ENCODE results near the gene HMGB2. TPM values are rescaled to one million over a fixed set of nuclear protein-coding genes. Genes with fewer than 3 reads are reported as not detected.

The HMGB2 gene
- total and polyA plus RNA-seq, 12 donors: 7.5 to 83.1 (median 24.7) TPM

DNA sequence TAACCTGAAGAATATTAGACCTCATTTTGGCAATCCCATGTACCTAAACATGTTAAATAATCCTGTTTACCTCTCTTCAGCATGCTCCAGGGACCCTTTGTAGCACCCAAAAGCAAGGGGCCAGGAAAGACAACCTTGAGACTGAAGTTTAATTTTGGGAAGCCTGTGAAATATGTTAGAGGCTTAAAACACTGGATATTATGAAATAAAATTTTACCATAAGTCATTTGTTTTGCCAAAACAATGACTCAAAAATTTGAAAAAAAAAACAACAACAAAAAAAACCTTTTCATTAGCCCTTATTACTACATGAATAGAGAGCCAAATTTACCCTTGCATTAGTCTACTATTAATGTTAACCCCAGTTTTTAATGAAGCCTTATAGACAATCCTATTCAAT is 49.7 kb downstream of the HMGB2 start:
- Histone ChIP-seq H3K27ac (no peak overlapping the region), H3K27me3 (no peaks in the 10 kb centered on the region), H3K36me3 (replicated peaks in 1 of 2) (no peaks in the 10 kb centered on the region), H3K4me1 (replicated peaks in 1 of 2) (no peaks in the 10 kb centered on the region), H3K9me3 (replicated peaks in 1 of 3) (peaks cover 0 to 16% (median 0%) of the 10 kb centered on the region in 3 donors), H3K4me3 (no peak overlapping the region)
- intact Hi-C loops (cut with DNase I): no loop called here
- TF ChIP-seq POLR2A (IDR thresholded peaks at IDR 0.05): no peak
- TF ChIP-seq, protein P1, sequence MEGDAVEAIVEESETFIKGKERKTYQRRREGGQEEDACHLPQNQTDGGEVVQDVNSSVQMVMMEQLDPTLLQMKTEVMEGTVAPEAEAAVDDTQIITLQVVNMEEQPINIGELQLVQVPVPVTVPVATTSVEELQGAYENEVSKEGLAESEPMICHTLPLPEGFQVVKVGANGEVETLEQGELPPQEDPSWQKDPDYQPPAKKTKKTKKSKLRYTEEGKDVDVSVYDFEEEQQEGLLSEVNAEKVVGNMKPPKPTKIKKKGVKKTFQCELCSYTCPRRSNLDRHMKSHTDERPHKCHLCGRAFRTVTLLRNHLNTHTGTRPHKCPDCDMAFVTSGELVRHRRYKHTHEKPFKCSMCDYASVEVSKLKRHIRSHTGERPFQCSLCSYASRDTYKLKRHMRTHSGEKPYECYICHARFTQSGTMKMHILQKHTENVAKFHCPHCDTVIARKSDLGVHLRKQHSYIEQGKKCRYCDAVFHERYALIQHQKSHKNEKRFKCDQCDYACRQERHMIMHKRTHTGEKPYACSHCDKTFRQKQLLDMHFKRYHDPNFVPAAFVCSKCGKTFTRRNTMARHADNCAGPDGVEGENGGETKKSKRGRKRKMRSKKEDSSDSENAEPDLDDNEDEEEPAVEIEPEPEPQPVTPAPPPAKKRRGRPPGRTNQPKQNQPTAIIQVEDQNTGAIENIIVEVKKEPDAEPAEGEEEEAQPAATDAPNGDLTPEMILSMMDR (IDR thresholded peaks at IDR 0.05): no peak
- DNase-seq: no peak

DNA sequence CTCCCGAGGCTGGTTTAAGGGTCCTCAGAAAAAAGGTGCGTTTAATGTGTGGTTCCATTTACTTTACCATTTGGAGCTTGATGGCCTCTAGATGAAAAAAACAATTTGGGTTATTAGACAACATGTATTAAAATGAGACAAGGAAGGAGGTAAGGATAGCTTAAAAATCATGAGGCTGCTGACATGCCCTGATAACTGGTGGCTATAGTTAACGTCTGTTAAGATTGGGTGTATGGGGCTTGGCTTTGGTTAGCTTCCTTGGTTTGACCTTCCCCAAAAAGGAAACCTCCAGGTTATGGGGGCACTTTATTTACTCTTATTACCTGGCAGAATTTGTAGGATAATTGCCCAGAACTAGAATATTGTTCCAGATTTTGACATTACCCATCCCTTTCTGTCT is 51.5 kb downstream of the HMGB2 start:
- no peak overlapping the region for H3K4me3 ChIP-seq
- DNase-seq: no peak
- intact Hi-C loops (cut with DNase I): no loop called here
- WGBS, 4 donors: 92 to 95% (median 93%) methylated on average over 3 of the region's 3 CpGs
- peaks cover 0 to 16% (median 0%) of the 10 kb centered on the region in 3 donors for H3K9me3 ChIP-seq (replicated peaks in 1 of 3)
- no peaks in the 10 kb centered on the region for H3K27me3 ChIP-seq
- no peaks in the 10 kb centered on the region for H3K4me1 ChIP-seq (replicated peaks in 1 of 2)
- H3K36me3 ChIP-seq (replicated peaks in 1 of 2): no peaks in the 10 kb centered on the region
- TF ChIP-seq POLR2A (IDR thresholded peaks at IDR 0.05): no peak
- TF ChIP-seq, protein P1 (IDR thresholded peaks at IDR 0.05): no peak
- no peak overlapping the region for H3K27ac ChIP-seq

DNA sequence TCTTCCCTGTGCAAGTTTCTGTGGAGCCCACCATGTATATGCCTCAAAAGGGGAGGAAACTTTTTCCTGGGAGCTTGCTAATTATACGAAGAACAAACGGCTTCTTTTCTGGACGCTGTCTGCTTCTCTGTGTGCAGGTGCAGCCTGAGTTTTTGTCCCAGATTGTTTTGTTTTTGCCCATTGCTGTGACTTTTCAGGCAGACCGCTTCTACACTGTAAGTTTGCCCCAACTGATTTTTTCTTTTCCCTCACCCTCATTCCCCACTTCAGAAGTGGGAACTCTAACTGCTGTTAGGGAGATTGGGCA is 51.9 kb downstream of the HMGB2 start:
- DNase-seq: no peak
- intact Hi-C loops (cut with DNase I): no loop called here
- Histone ChIP-seq H3K4me1 (replicated peaks in 1 of 2) (no peaks in the 10 kb centered on the region), H3K27me3 (no peaks in the 10 kb centered on the region), H3K9me3 (replicated peaks in 1 of 3) (peaks cover 0 to 16% (median 0%) of the 10 kb centered on the region in 3 donors), H3K4me3 (no peak overlapping the region), H3K36me3 (replicated peaks in 1 of 2) (no peaks in the 10 kb centered on the region), H3K27ac (no peak overlapping the region)
- TF ChIP-seq POLR2A (IDR thresholded peaks at IDR 0.05): no peak
- TF ChIP-seq, protein P1 (IDR thresholded peaks at IDR 0.05): no peak
- 80 to 96% (median 87%) methylated on average over 4 of the region's 4 CpGs for WGBS, 4 donors

DNA sequence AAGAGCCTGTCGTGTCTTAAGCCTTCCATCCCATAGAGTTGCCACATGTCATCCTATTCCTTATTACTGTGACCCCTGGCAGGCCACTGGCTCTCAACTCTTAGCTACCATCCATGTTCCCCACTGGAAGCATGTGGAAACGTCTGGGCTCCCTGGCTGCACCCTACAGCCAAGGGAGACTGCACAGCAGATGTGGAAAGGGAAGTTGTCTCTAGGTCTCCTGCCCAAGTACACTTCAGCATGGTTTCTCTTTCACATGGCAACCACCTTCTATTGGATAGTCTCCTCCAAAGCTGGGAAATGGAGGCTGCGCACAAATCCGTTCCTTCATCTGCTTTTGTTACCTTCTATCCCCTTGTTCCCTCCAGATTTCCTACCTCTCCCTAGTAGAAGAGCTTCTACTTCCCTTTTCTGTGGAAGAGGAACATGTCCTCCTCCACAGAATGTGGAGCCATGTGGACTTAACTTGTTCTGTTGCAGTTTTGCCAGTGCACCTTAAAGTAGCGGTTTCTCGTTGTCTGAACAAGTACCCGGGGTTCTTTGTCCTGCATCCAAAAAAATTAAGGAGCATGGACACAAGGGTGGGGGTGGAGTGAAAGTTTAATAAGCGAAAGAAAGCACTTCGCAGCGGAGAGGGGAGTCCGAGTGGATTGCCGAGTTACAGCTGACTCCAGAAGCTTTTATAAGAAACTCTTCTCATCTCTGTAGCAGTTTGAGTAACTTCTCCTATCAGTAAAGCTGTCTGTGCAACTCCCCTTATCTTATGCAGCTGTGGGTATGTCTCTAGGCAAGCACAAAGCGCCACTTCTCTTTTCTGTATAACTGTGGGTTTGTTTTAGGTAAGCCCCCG is 52.5 kb downstream of the HMGB2 start:
- H3K36me3 ChIP-seq (replicated peaks in 1 of 2): no peaks in the 10 kb centered on the region
- H3K27ac ChIP-seq: no peak overlapping the region
- no peak for DNase-seq
- no peak overlapping the region for H3K4me3 ChIP-seq
- intact Hi-C loops (cut with DNase I): no loop called here
- TF ChIP-seq, protein P1 (IDR thresholded peaks at IDR 0.05): no peak
- TF ChIP-seq POLR2A (IDR thresholded peaks at IDR 0.05): no peak
- peaks cover 0 to 16% (median 0%) of the 10 kb centered on the region in 3 donors for H3K9me3 ChIP-seq (replicated peaks in 1 of 3)
- no peaks in the 10 kb centered on the region for H3K27me3 ChIP-seq
- no peaks in the 10 kb centered on the region for H3K4me1 ChIP-seq (replicated peaks in 1 of 2)
- WGBS, 4 donors: 85 to 91% (median 89%) methylated on average over 14 of the region's 14 CpGs

Other genes starting within 250 kb of the HMGB2 start
- 10 to 100 TPM in 6 of 9 donors, 1 to 10 TPM in 3; 4.4 to 21.9 (median 10.6) TPM for gene GALNT7, start 165.5 kb downstream of the HMGB2 start, total RNA-seq
- 10 to 100 TPM in 1 of 3 donors, 1 to 10 TPM in 2; 7.8 to 10.2 (median 8.7) TPM for gene GALNT7, start 165.5 kb downstream of the HMGB2 start, polyA plus RNA-seq
- gene SAP30, start 36.6 kb upstream of the HMGB2 start, total RNA-seq: 10 to 100 TPM; 10.3 to 39.1 (median 14.6) TPM
- 10 to 100 TPM in 1 of 3 donors, 1 to 10 TPM in 2; 4.4 to 13.9 (median 4.7) TPM for gene SAP30, start 36.6 kb upstream of the HMGB2 start, polyA plus RNA-seq
- under 1 TPM in 7 of 9 donors, not detected in 2; 0.14 to 0.76 (median 0.21) TPM for gene SCRG1, start 64.8 kb upstream of the HMGB2 start, total RNA-seq
- 1 to 10 TPM in 1 of 3 donors, under 1 TPM in 2; 0.40 to 1.9 (median 0.54) TPM for gene SCRG1, start 64.8 kb upstream of the HMGB2 start, polyA plus RNA-seq
- gene HAND2, start 195.9 kb upstream of the HMGB2 start, total RNA-seq: 10 to 100 TPM in 4 of 9 donors, 1 to 10 TPM in 2, under 1 TPM in 3; 0.11 to 44.9 (median 4.2) TPM
- gene HAND2, start 195.9 kb upstream of the HMGB2 start, polyA plus RNA-seq: 10 to 100 TPM; 12.6 to 56.1 (median 43.6) TPM